ENCODE results near the gene SIGLEC9. TPM values are rescaled to one million over a fixed set of nuclear protein-coding genes. Genes with fewer than 3 reads are reported as not detected.

The SIGLEC9 gene
- total and polyA plus RNA-seq, 2 donors (not counting 1 experiment from before 2014, with no cell fraction given): 0.72 TPM; not detected in 1

- no peaks in the 10 kb centered on the region for H3K9me3 ChIP-seq (ENCODE audit: control extremely low read depth in 1 of 3, control insufficient read depth in 2 of 3, insufficient read depth in 1 of 3, low read length in 2 of 3)
- ATAC-seq (ENCODE audit: low read depth) (no peak), DNase-seq (no peak)
- Mint-ChIP-seq H3K9me3 (ENCODE audit: insufficient read depth) (no peaks in the 10 kb centered on the region), H3K27ac (no peak overlapping the region), H3K4me3 (no peak overlapping the region), H3K4me1 (peaks cover 10% of the 10 kb centered on the region), H3K27me3 (peaks cover 33% of the 10 kb centered on the region)
- H3K27ac ChIP-seq (ENCODE audit: low read length in 2 of 2): no peak overlapping the region
- TF ChIP-seq CTCF (IDR thresholded peaks at IDR 0.05) (no peak), EZH2 (IDR thresholded peaks at IDR 0.05; ENCODE audit: borderline replicate concordance, insufficient read depth, low read depth, low read length, poor library complexity, severe bottlenecking) (no peak)
- no peak overlapping the region for H3K4me2 ChIP-seq (replicated peaks; ENCODE audit: low read depth, low read length, poor library complexity, severe bottlenecking)
- peaks cover 0 to 8% (median 2%) of the 10 kb centered on the region in 4 experiments for H3K27me3 ChIP-seq (replicated peaks in 1 of 4; ENCODE audit: control extremely low read depth in 1 of 4, control insufficient read depth in 3 of 4, insufficient read depth in 4 of 4, low read length in 3 of 4)
- 67% methylated on average over 4 of the region's 4 CpGs for WGBS (ENCODE audit: insufficient coverage)
- H3K4me3 ChIP-seq (ENCODE audit: control extremely low read depth in 1 of 5, extremely low read depth in 1 of 5, insufficient read depth in 1 of 5, low read depth in 2 of 5, low read length in 4 of 5): no peak overlapping the region
- no peaks in the 10 kb centered on the region for H4K20me1 ChIP-seq (ENCODE audit: control insufficient read depth, insufficient read depth, low read length, poor library complexity, severe bottlenecking)
- intact Hi-C loops (cut with micrococcal nuclease): no loop called here
- no peaks in the 10 kb centered on the region for H3K36me3 ChIP-seq (replicated peaks in 1 of 2; ENCODE audit: control extremely low read depth in 1 of 2, control insufficient read depth in 1 of 2, extremely low read depth in 1 of 2, insufficient read depth in 2 of 2, low read length in 1 of 2)
- CTCF ChIA-PET: no interaction called here
- peaks cover 8 to 12% of the 10 kb centered on the region in 2 donors for H3K4me1 ChIP-seq (ENCODE audit: control insufficient read depth in 2 of 2, insufficient read depth in 2 of 2, low read length in 2 of 2)
- H2AFZ ChIP-seq (ENCODE audit: insufficient read depth, low read depth, low read length, poor library complexity, severe bottlenecking): no peak overlapping the region
- POLR2A ChIA-PET: no interaction called here
- H3K9ac ChIP-seq (ENCODE audit: low read length): no peak overlapping the region
- no peaks in the 10 kb centered on the region for H3K79me2 ChIP-seq (ENCODE audit: control insufficient read depth, insufficient read depth, low read length)
Measured at GRCh38 chr19:51119101-51119500, 5.6 kb upstream of the SIGLEC9 start.

- no peak overlapping the region for H3K9ac ChIP-seq (ENCODE audit: low read length)
- peaks cover 34% of the 10 kb centered on the region for H3K27me3 Mint-ChIP-seq
- 81% methylated on average over 5 of the region's 6 CpGs for WGBS (ENCODE audit: insufficient coverage)
- H3K9me3 Mint-ChIP-seq (ENCODE audit: insufficient read depth): no peaks in the 10 kb centered on the region
- no peaks in the 10 kb centered on the region for H3K9me3 ChIP-seq (ENCODE audit: control extremely low read depth in 1 of 3, control insufficient read depth in 2 of 3, insufficient read depth in 1 of 3, low read length in 2 of 3)
- TF ChIP-seq EZH2 (IDR thresholded peaks at IDR 0.05; ENCODE audit: borderline replicate concordance, insufficient read depth, low read depth, low read length, poor library complexity, severe bottlenecking) (no peak), CTCF (IDR thresholded peaks at IDR 0.05) (no peak)
- ATAC-seq (ENCODE audit: low read depth): no peak
- CTCF ChIA-PET: no interaction called here
- H3K4me1 ChIP-seq (ENCODE audit: control insufficient read depth in 2 of 2, insufficient read depth in 2 of 2, low read length in 2 of 2): peaks cover 8 to 14% of the 10 kb centered on the region in 2 donors
- H3K36me3 ChIP-seq (replicated peaks in 1 of 2; ENCODE audit: control extremely low read depth in 1 of 2, control insufficient read depth in 1 of 2, extremely low read depth in 1 of 2, insufficient read depth in 2 of 2, low read length in 1 of 2): no peaks in the 10 kb centered on the region
- no peak overlapping the region for H2AFZ ChIP-seq (ENCODE audit: insufficient read depth, low read depth, low read length, poor library complexity, severe bottlenecking)
- H3K4me3 ChIP-seq (ENCODE audit: control extremely low read depth in 1 of 5, extremely low read depth in 1 of 5, insufficient read depth in 1 of 5, low read depth in 2 of 5, low read length in 4 of 5): no peak overlapping the region
- intact Hi-C loops (cut with micrococcal nuclease): no loop called here
- no peak overlapping the region for H3K27ac Mint-ChIP-seq
- DNase-seq: no peak
- H3K27me3 ChIP-seq (replicated peaks in 1 of 4; ENCODE audit: control extremely low read depth in 1 of 4, control insufficient read depth in 3 of 4, insufficient read depth in 4 of 4, low read length in 3 of 4): peaks cover 0 to 6% (median 0%) of the 10 kb centered on the region in 4 experiments
- no peak overlapping the region for H3K4me3 Mint-ChIP-seq
- H4K20me1 ChIP-seq (ENCODE audit: control insufficient read depth, insufficient read depth, low read length, poor library complexity, severe bottlenecking): no peaks in the 10 kb centered on the region
- no peak overlapping the region for H3K27ac ChIP-seq (ENCODE audit: low read length in 2 of 2)
- H3K79me2 ChIP-seq (ENCODE audit: control insufficient read depth, insufficient read depth, low read length): no peaks in the 10 kb centered on the region
- POLR2A ChIA-PET: no interaction called here
- no peak overlapping the region for H3K4me2 ChIP-seq (replicated peaks; ENCODE audit: low read depth, low read length, poor library complexity, severe bottlenecking)
- H3K4me1 Mint-ChIP-seq: peaks cover 10% of the 10 kb centered on the region
Measured at GRCh38 chr19:51119611-51120010, 5.1 kb upstream of the SIGLEC9 start.
